Stomach (tissue), 4 donors: ENCODE measurements around the gene PNPLA6.

ENCODE experiments used
- CTCF ChIP-seq, 7 experiments: fragments of 450-650 bp in 4 of 7; fragments of 200-600 bp in 3 of 7; sonication (generic) in 3 of 7; IDR thresholded peaks; one replicate each; pipeline ENCODE4 v1.5.1; 2016 to 2019; ENCODE audit warnings: antibody characterized with exemption in 7 of 7, control low read depth in 2 of 7, mild to moderate bottlenecking in 1 of 7
- POLR2A ChIP-seq, 4 donors: fragments of 450-650 bp; IDR thresholded peaks; one replicate each; pipeline ENCODE4 v1.6.1; 2016; ENCODE audit warnings: antibody characterized with exemption in 4 of 4, control low read depth in 2 of 4, mild to moderate bottlenecking in 1 of 4, moderate library complexity in 1 of 4
- POLR2AphosphoS5 ChIP-seq, 3 donors: sonication (generic); formaldehyde crosslinking; IDR thresholded peaks; one replicate each; pipeline ENCODE4 v1.6.1; 2016; ENCODE audit warnings: antibody characterized with exemption in 3 of 3

- TF ChIP-seq CTCF (IDR thresholded peaks at IDR 0.05) (no peak), POLR2A (IDR thresholded peaks at IDR 0.05) (no peak), POLR2AphosphoS5 (IDR thresholded peaks at IDR 0.05) (peak in 1 of 3 donors; percentile 16)
Observed at GRCh38 chr19:7602240-7602934, 66.9 kb downstream of the PNPLA6 start.
